ENCODE results near the gene RPL39L. TPM values are rescaled to one million over a fixed set of nuclear protein-coding genes. Genes with fewer than 3 reads are reported as not detected.
A peak's percentile ranks its signal among the peaks of the same experiment; 100 is the strongest.

RPL39L gene
- total RNA-seq: 1 to 10 TPM; 1.6 to 8.2 (median 4.8) TPM

- TF ChIP-seq, protein P1, sequence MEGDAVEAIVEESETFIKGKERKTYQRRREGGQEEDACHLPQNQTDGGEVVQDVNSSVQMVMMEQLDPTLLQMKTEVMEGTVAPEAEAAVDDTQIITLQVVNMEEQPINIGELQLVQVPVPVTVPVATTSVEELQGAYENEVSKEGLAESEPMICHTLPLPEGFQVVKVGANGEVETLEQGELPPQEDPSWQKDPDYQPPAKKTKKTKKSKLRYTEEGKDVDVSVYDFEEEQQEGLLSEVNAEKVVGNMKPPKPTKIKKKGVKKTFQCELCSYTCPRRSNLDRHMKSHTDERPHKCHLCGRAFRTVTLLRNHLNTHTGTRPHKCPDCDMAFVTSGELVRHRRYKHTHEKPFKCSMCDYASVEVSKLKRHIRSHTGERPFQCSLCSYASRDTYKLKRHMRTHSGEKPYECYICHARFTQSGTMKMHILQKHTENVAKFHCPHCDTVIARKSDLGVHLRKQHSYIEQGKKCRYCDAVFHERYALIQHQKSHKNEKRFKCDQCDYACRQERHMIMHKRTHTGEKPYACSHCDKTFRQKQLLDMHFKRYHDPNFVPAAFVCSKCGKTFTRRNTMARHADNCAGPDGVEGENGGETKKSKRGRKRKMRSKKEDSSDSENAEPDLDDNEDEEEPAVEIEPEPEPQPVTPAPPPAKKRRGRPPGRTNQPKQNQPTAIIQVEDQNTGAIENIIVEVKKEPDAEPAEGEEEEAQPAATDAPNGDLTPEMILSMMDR (IDR thresholded peaks at IDR 0.05): peak; percentile 60 to 87 (median 76)
- TF ChIP-seq POLR2AphosphoS5 (IDR thresholded peaks at IDR 0.05) (peak in 1 of 2 donors; percentile 47), EP300 (IDR thresholded peaks at IDR 0.05) (no peak), POLR2A (IDR thresholded peaks at IDR 0.05) (peak in 2 of 4 donors; percentile 14 to 50)
- Histone ChIP-seq H3K9me3 (no peaks in the 10 kb centered on the region), H3K27me3 (no peaks in the 10 kb centered on the region), H3K27ac (peak within 1 kb of the TSS in 2 of 4 donors; percentile 63 to 75), H3K4me3 (peak within 1 kb of the TSS; percentile 15 to 54 (median 48)), H3K36me3 (no peaks in the 10 kb centered on the region), H3K4me1 (peaks cover 3 to 15% (median 6%) of the 10 kb centered on the region in 4 donors)
- WGBS, 2 donors: 9% methylated on average over 42 to 51 of the region's 69 CpGs
- DNase-seq: peak; percentile 80 to 97
- ATAC-seq (ENCODE audit: low FRiP score in 2 of 2): peak; percentile 93 to 98
Measured at GRCh38 chr3:187139126-187139894, at the start of gene RPL39L. Gene RPL39L, minus strand, starts transcription at chr3:187139496. Its CDS starts 18,196 bp downstream, at chr3:187121300.

GRCh38 chr3:187188931-187189330, 49.6 kb upstream of the RPL39L start:
- Histone ChIP-seq H3K36me3 (no peaks in the 10 kb centered on the region), H3K4me3 (no peak overlapping the region), H3K9me3 (no peaks in the 10 kb centered on the region), H3K4me1 (peaks cover 0 to 6% (median 5%) of the 10 kb centered on the region in 4 donors), H3K27ac (no peak overlapping the region), H3K27me3 (no peaks in the 10 kb centered on the region)
- ATAC-seq (ENCODE audit: low FRiP score in 2 of 2) (peak in 1 of 2 donors; percentile 16), DNase-seq (no peak)
- TF ChIP-seq POLR2A (IDR thresholded peaks at IDR 0.05) (no peak), EP300 (IDR thresholded peaks at IDR 0.05) (no peak), POLR2AphosphoS5 (IDR thresholded peaks at IDR 0.05) (no peak)
- TF ChIP-seq, protein P1 (IDR thresholded peaks at IDR 0.05): no peak
- WGBS, 2 donors: 42 to 45% methylated on average over 2 of the region's 2 CpGs

- DNase-seq: peak in 1 of 2 donors; percentile 63
- no peak overlapping the region for H3K4me3 ChIP-seq
- peak overlapping the region in 3 of 4 donors; percentile 17 to 45 (median 30) for H3K27ac ChIP-seq
- no peak for TF ChIP-seq POLR2A (IDR thresholded peaks at IDR 0.05)
- TF ChIP-seq EP300 (IDR thresholded peaks at IDR 0.05): no peak
- TF ChIP-seq POLR2AphosphoS5 (IDR thresholded peaks at IDR 0.05): no peak
- TF ChIP-seq, protein P1 (IDR thresholded peaks at IDR 0.05): no peak
- H3K36me3 ChIP-seq: no peaks in the 10 kb centered on the region
- WGBS, 2 donors: 52 to 55% methylated on average over 5 of the region's 5 CpGs
- no peaks in the 10 kb centered on the region for H3K27me3 ChIP-seq
- H3K9me3 ChIP-seq: no peaks in the 10 kb centered on the region
- ATAC-seq (ENCODE audit: low FRiP score in 2 of 2): peak; percentile 81 to 83
- H3K4me1 ChIP-seq: peaks cover 0 to 6% (median 5%) of the 10 kb centered on the region in 4 donors
Measured at GRCh38 chr3:187186801-187187421, 47.6 kb upstream of the RPL39L start.

DNA sequence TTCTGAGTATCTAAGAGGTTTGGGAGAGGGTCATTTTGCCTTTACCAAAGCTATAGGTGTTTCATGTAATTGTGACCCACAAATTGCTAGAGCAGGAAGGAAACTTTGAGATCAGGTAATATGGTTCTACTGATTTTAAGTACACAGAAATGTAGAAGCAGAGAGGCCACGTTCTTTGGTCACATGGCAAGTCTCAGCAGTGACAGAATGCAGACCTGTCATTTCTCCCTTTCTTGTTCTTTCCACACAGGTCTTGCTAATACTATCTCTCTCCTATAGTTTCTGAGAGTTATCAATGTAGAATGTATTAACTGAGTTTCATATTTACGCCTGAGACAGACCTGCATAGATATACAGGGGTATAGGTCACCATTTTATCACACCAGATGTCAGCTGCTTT, 47.1 kb upstream of the RPL39L start:
- H3K9me3 ChIP-seq: no peaks in the 10 kb centered on the region
- peaks cover 0 to 6% (median 5%) of the 10 kb centered on the region in 4 donors for H3K4me1 ChIP-seq
- H3K27ac ChIP-seq: no peak overlapping the region
- no peaks in the 10 kb centered on the region for H3K27me3 ChIP-seq
- TF ChIP-seq, protein P1 (IDR thresholded peaks at IDR 0.05): no peak
- TF ChIP-seq POLR2A (IDR thresholded peaks at IDR 0.05): no peak
- no peak for TF ChIP-seq EP300 (IDR thresholded peaks at IDR 0.05)
- no peak for TF ChIP-seq POLR2AphosphoS5 (IDR thresholded peaks at IDR 0.05)
- H3K4me3 ChIP-seq: no peak overlapping the region
- 53 to 67% methylated on average over 2 of the region's 2 CpGs for WGBS, 2 donors
- ATAC-seq (ENCODE audit: low FRiP score in 2 of 2) (no peak), DNase-seq (no peak)
- no peaks in the 10 kb centered on the region for H3K36me3 ChIP-seq

All from upper lobe of left lung (tissue), 6 donors.